GM23338 (cell line): ENCODE data around the gene ROCK2. TPM values are rescaled to one million over a fixed set of nuclear protein-coding genes. Genes with fewer than 3 reads are reported as not detected.

Experiments
- ATAC-seq: fragments of 200-7000 bp; cut with Tn5 transposase; 3 replicates; pipeline ENCODE4 v1.9.1; 2020
- DNase-seq: peaks from one replicate; pipeline ENCODE4 v3.0.0-alpha.2; 2015; ENCODE audit warnings: low spot score
- H2AFZ ChIP-seq: fragments of 200-600 bp; sonication (generic); 2 replicates; pipeline ENCODE4 v1.8.0; 2016; ENCODE audit warnings: antibody characterized with exemption, mild to moderate bottlenecking, moderate library complexity
- H3F3A ChIP-seq: fragments of 200-600 bp; sonication (generic); replicated peaks from 2 replicates; pipeline ENCODE4 v1.8.0; 2017; ENCODE audit warnings: antibody characterized with exemption, mixed run types, low read depth
- H3K27ac ChIP-seq: fragments of 200-600 bp; sonication (generic); 2 replicates; pipeline ENCODE4 v1.6.1; 2016; ENCODE audit warnings: low read depth
- H3K27me3 ChIP-seq: fragments of 200-600 bp; sonication (generic); 2 replicates; pipeline ENCODE4 v1.8.0; 2016; ENCODE audit warnings: mild to moderate bottlenecking, mixed run types, moderate library complexity; ENCODE audit not compliant: insufficient read depth
- H3K36me3 ChIP-seq: fragments of 200-600 bp; sonication (generic); 2 replicates; pipeline ENCODE4 v1.8.0; 2016; ENCODE audit warnings: mild to moderate bottlenecking; ENCODE audit not compliant: insufficient read depth
- H3K4me1 ChIP-seq: fragments of 200-600 bp; sonication (generic); 2 replicates; pipeline ENCODE4 v1.8.0; 2016; ENCODE audit warnings: mild to moderate bottlenecking, moderate library complexity; ENCODE audit not compliant: insufficient read depth
- H3K4me2 ChIP-seq: fragments of 200-600 bp; sonication (generic); 2 replicates; pipeline ENCODE4 v1.7.1; 2017; ENCODE audit warnings: mixed run types
- H3K4me3 ChIP-seq: fragments of 200-600 bp; sonication (generic); 2 replicates; pipeline ENCODE4 v1.6.1; 2016; ENCODE audit warnings: mixed run types
- H3K79me2 ChIP-seq: fragments of 200-600 bp; sonication (generic); replicated peaks from 2 replicates; pipeline ENCODE4 v1.8.0; 2017; ENCODE audit warnings: mild to moderate bottlenecking; ENCODE audit not compliant: insufficient read depth
- H3K9me2 ChIP-seq: fragments of 200-600 bp; sonication (generic); 2 replicates; pipeline ENCODE4 v1.8.0; 2017; ENCODE audit not compliant: insufficient read depth
- H4K20me1 ChIP-seq: fragments of 200-600 bp; sonication (generic); replicated peaks from 2 replicates; pipeline ENCODE4 v1.8.0; 2017; ENCODE audit warnings: mild to moderate bottlenecking; ENCODE audit not compliant: insufficient read depth
- H3K27ac Mint-ChIP-seq: 2 replicates; pipeline ENCODE4 v1.8.0; 2020; ENCODE audit warnings: inconsistent platforms, mild to moderate bottlenecking, moderate library complexity, mixed read lengths
- H3K27me3 Mint-ChIP-seq: 3 replicates; pipeline ENCODE4 v1.8.0; 2022; ENCODE audit warnings: low read depth, mild to moderate bottlenecking, moderate library complexity, mixed read lengths, inconsistent platforms; ENCODE audit not compliant: insufficient read depth, poor library complexity
- H3K36me3 Mint-ChIP-seq: 3 replicates; pipeline ENCODE4 v1.8.0; 2021; ENCODE audit warnings: low read depth, mild to moderate bottlenecking, inconsistent platforms, moderate library complexity, mixed read lengths
- H3K4me1 Mint-ChIP-seq: 3 replicates; pipeline ENCODE4 v1.8.0; 2020; ENCODE audit warnings: mild to moderate bottlenecking, inconsistent platforms, mixed read lengths
- H3K4me3 Mint-ChIP-seq: 3 replicates; pipeline ENCODE4 v1.8.0; 2021; ENCODE audit warnings: moderate library complexity, mild to moderate bottlenecking, inconsistent platforms, mixed read lengths
- H3K9me3 Mint-ChIP-seq: 3 replicates; pipeline ENCODE4 v1.8.0; 2020; ENCODE audit warnings: moderate library complexity, mild to moderate bottlenecking, inconsistent platforms, mixed read lengths
- CREB1 ChIP-seq: fragments of 250-450 bp; sonication (Bioruptor Pico); IDR thresholded peaks from 2 replicates; pipeline ENCODE4 v1.5.0; 2020; ENCODE audit warnings: low read depth, mild to moderate bottlenecking, moderate library complexity
- CTCF ChIP-seq, 2 experiments: fragments of 200-600 bp in 1 of 2; sonication (generic) in 1 of 2; conservative IDR thresholded peaks; 2 replicates each; pipeline versions ENCODE4 v1.5.1 to v1.6.1; 2016 to 2017; ENCODE audit warnings: antibody characterized with exemption in 2 of 2, low read depth in 2 of 2, mild to moderate bottlenecking in 2 of 2, moderate library complexity in 1 of 2
- ETS1 ChIP-seq: IDR thresholded peaks from 2 replicates; pipeline ENCODE4 v1.6.1; 2016; ENCODE audit warnings: antibody characterized with exemption
- EZH2 ChIP-seq: fragments of 200-600 bp; sonication (generic); IDR thresholded peaks from one replicate; pipeline ENCODE4 v1.8.0; 2017; ENCODE audit warnings: antibody characterized with exemption, mild to moderate bottlenecking, low read depth; ENCODE audit not compliant: unreplicated experiment
- EZH2phosphoT487 ChIP-seq: fragments of 200-600 bp; sonication (generic); IDR thresholded peaks from one replicate; pipeline ENCODE4 v1.8.1; 2018; ENCODE audit warnings: antibody characterized with exemption; ENCODE audit not compliant: unreplicated experiment
- JUNB ChIP-seq: IDR thresholded peaks from one replicate; pipeline ENCODE4 v1.6.1; 2016; ENCODE audit warnings: antibody characterized with exemption; ENCODE audit not compliant: unreplicated experiment
- NANOG ChIP-seq: IDR thresholded peaks from 2 replicates; pipeline ENCODE4 v1.6.1; 2016; ENCODE audit warnings: antibody characterized with exemption, borderline replicate concordance
- POLR2AphosphoS5 ChIP-seq: IDR thresholded peaks from 2 replicates; pipeline ENCODE4 v1.6.1; 2016; ENCODE audit warnings: antibody characterized with exemption, low read depth
- REST ChIP-seq: IDR thresholded peaks from one replicate; pipeline ENCODE4 v1.6.1; 2018; ENCODE audit warnings: antibody characterized with exemption; ENCODE audit not compliant: unreplicated experiment
- STAT1 ChIP-seq: IDR thresholded peaks from one replicate; pipeline ENCODE4 v1.6.1; 2016; ENCODE audit warnings: antibody characterized with exemption; ENCODE audit not compliant: unreplicated experiment
- ZNF114 ChIP-seq: fragments of 250-450 bp; sonication (Bioruptor Pico); IDR thresholded peaks from 2 replicates; pipeline ENCODE4 v1.5.0; 2020; ENCODE audit warnings: mild to moderate bottlenecking, moderate library complexity
- ZNF331 ChIP-seq: fragments of 250-450 bp; sonication (Bioruptor Pico); IDR thresholded peaks from 2 replicates; pipeline ENCODE4 v1.5.0; 2020; ENCODE audit warnings: low read depth, mild to moderate bottlenecking, moderate library complexity
- ZNF462 ChIP-seq: fragments of 250-450 bp; sonication (Bioruptor Pico); IDR thresholded peaks from 2 replicates; pipeline ENCODE4 v1.5.0; 2020; ENCODE audit warnings: mild to moderate bottlenecking, moderate library complexity
- polyA plus RNA-seq: library from polyadenylated mRNA; unstranded; fragments of >200 nt; fragmentation: Nextera tagmentation; extraction: Ambion mirVana; gene quantifications from 2 replicates; pipeline ENCODE4 v1.2.1, GENCODE V29; 2016
- total RNA-seq: library from RNA; depleted of rRNA; stranded (reverse); fragments of >200 nt; shearing (Covaris generic); gene quantifications from 2 replicates; pipeline ENCODE4 v1.2.3, GENCODE V29; 2014

Gene ROCK2
- total and polyA plus RNA-seq, 2 experiments from 2014 or later = 16.4 to 28.0 TPM

GRCh38 chr2:11201969-11202368 is 142.5 kb downstream of the ROCK2 start:
- H3K36me3 Mint-ChIP-seq = peaks cover 18% of the 10 kb centered on the region; the same call in 2 of the 3 replicates
- H3K27ac Mint-ChIP-seq = no peak overlapping the region
- ATAC-seq = no peak
- H3K9me2 ChIP-seq = no peaks in the 10 kb centered on the region
- no peak overlapping the region for H2AFZ ChIP-seq
- no peak overlapping the region for H3K4me3 Mint-ChIP-seq
- H3K27me3 ChIP-seq = no peaks in the 10 kb centered on the region
- H4K20me1 ChIP-seq = no peaks in the 10 kb centered on the region
- TF ChIP-seq ZNF462 (CRISPR knock-in tag) (no peak), ZNF114 (CRISPR knock-in tag) (no peak), REST (no peak), STAT1 (no peak), NANOG (no peak), EZH2phosphoT487 (no peak), JUNB (no peak), ETS1 (no peak), CREB1 (no peak), POLR2AphosphoS5 (no peak), EZH2 (no peak), ZNF331 (CRISPR knock-in tag) (no peak), CTCF (conservative IDR thresholded peaks at IDR 0.05; ENCODE audit: low read depth in 2 of 2) (no peak)
- H3K4me1 Mint-ChIP-seq = no peaks in the 10 kb centered on the region
- no peaks in the 10 kb centered on the region for H3K9me3 Mint-ChIP-seq
- H3K79me2 ChIP-seq = no peaks in the 10 kb centered on the region
- H3K4me2 ChIP-seq = no peak overlapping the region
- no peak overlapping the region for H3K27ac ChIP-seq
- H3K4me3 ChIP-seq = no peak overlapping the region
- H3K4me1 ChIP-seq = no peaks in the 10 kb centered on the region
- H3F3A ChIP-seq = no peaks in the 10 kb centered on the region
- no peak for DNase-seq
- H3K36me3 ChIP-seq = peaks cover 12% of the 10 kb centered on the region; the same call in 1 of the 2 replicates
- H3K27me3 Mint-ChIP-seq = no peaks in the 10 kb centered on the region
